Right cardiac atrium (tissue), 5 donors: Measurements from ENCODE around the gene RECQL5. TPM values are rescaled to one million over a fixed set of nuclear protein-coding genes. Genes with fewer than 3 reads are reported as not detected.

ENCODE experiments used
- ATAC-seq, 2 donors: fragments of 200-7000 bp; cut with Tn5 transposase; one replicate each; pipeline versions ENCODE4 v1.8.0 to v1.9.1; 2020; ENCODE audit warnings: moderate library complexity in 2 of 2, mild to moderate bottlenecking in 1 of 2
- DNase-seq, 3 donors: peaks; one replicate each; pipeline ENCODE4 v3.0.0-alpha.2; 2020
- H3K27ac ChIP-seq: one replicate; pipeline ENCODE4 v1.5.1; 2013; ENCODE audit warnings: mild to moderate bottlenecking, low read length, control low read depth, moderate library complexity
- H3K27me3 ChIP-seq: one replicate; pipeline ENCODE4 v1.6.1; 2013; ENCODE audit not compliant: control insufficient read depth, insufficient read depth
- H3K4me1 ChIP-seq: one replicate; pipeline ENCODE4 v1.6.1; 2013; ENCODE audit warnings: low read length; ENCODE audit not compliant: control insufficient read depth, insufficient read depth
- H3K4me3 ChIP-seq: one replicate; pipeline ENCODE4 v1.5.1; 2013; ENCODE audit warnings: low read length, control low read depth
- H3K9me3 ChIP-seq: one replicate; pipeline ENCODE4 v1.6.1; 2013; ENCODE audit warnings: low read length; ENCODE audit not compliant: control insufficient read depth
- WGBS: extraction: QIAGEN DNeasy Blood & Tissue Kit; methylation state at CpG from one replicate; pipeline ENCODE4 v1.1.7; 2013; 5-methylcytosine and 5-hydroxymethylcytosine counted together
- intact Hi-C, 4 donors: fragments of 100-400 bp; cut with DNase I; formaldehyde crosslinking; loops; one replicate each; pipeline versions ENCODE4 v1.11.0 to v1.14.0; 2022 to 2023
- polyA plus RNA-seq: library from polyadenylated mRNA; stranded (reverse); fragments of 200-250 nt; gene quantifications from one replicate; pipeline ENCODE4 v1.2.3, GENCODE V29; 2013
- total RNA-seq, 4 donors: library from RNA; stranded (reverse); fragmentation: NEBNext Ultra II Directional; extraction: Animal tissue kit (Norgen Biotek cat#: 25700); gene quantifications; one replicate each; pipeline ENCODE4 v1.2.1, GENCODE V29; 2021
- donor health status: healthy with polysubstance abuse.
- donor health status: DM: no; HTN: yes; CAD: no.
- donor health status: DM: no; HTN: no; CAD: no.
- donor health status: DM: no; HTN: yes; CAD: no; lungs with severe emphysema.
- donor health status: DM: yes; HTN: yes; CAD: no.

The RECQL5 gene
- total and polyA plus RNA-seq, 5 donors: 7.9 to 19.9 (median 14.1) TPM

GRCh38 chr17:75625813-75626486, 41.0 kb downstream of the RECQL5 start:
- WGBS: 84% methylated on average over 15 of the region's 15 CpGs

GRCh38 chr17:75624714-75625345, 42.1 kb downstream of the RECQL5 start:
- no peaks in the 10 kb centered on the region for H3K27me3 ChIP-seq
- ATAC-seq: no peak
- intact Hi-C loops: no loop called here
- H3K27ac ChIP-seq: no peak overlapping the region
- peak in 2 of 3 donors; percentile 43 to 49 for DNase-seq
- no peaks in the 10 kb centered on the region for H3K4me1 ChIP-seq
- no peak overlapping the region for H3K4me3 ChIP-seq
- 86% methylated on average over 23 of the region's 23 CpGs for WGBS
- no peaks in the 10 kb centered on the region for H3K9me3 ChIP-seq

More at GRCh38 chr17:75625813-75626486, 41.0 kb downstream of the RECQL5 start:
- ATAC-seq (peak; percentile 12), DNase-seq (peak; percentile 10 to 65 (median 58))
- no peak overlapping the region for H3K27ac ChIP-seq
- no peak overlapping the region for H3K4me3 ChIP-seq
- no peaks in the 10 kb centered on the region for H3K9me3 ChIP-seq
- no peaks in the 10 kb centered on the region for H3K4me1 ChIP-seq
- H3K27me3 ChIP-seq: no peaks in the 10 kb centered on the region
- intact Hi-C loops: no loop called here

GRCh38 chr17:75624021-75624420, 42.9 kb downstream of the RECQL5 start:
- H3K4me3 ChIP-seq: no peak overlapping the region
- H3K27ac ChIP-seq: no peak overlapping the region
- H3K9me3 ChIP-seq: no peaks in the 10 kb centered on the region
- no peaks in the 10 kb centered on the region for H3K27me3 ChIP-seq
- H3K4me1 ChIP-seq: no peaks in the 10 kb centered on the region
- ATAC-seq: no peak
- intact Hi-C loops: no loop called here
- WGBS: 88% methylated on average over 12 of the region's 12 CpGs
- DNase-seq: peak in 2 of 3 donors; percentile 44 to 51

- no peak for DNase-seq
- ATAC-seq: no peak
- H3K27ac ChIP-seq: no peak overlapping the region
- 86% methylated on average over 9 of the region's 9 CpGs for WGBS
- no peaks in the 10 kb centered on the region for H3K27me3 ChIP-seq
- H3K4me1 ChIP-seq: no peaks in the 10 kb centered on the region
- intact Hi-C loops: no loop called here
- H3K4me3 ChIP-seq: no peak overlapping the region
- no peaks in the 10 kb centered on the region for H3K9me3 ChIP-seq
These were observed 43.6 kb downstream of the RECQL5 start for GRCh38 chr17:75623386-75623785.

GRCh38 chr17:75622771-75623273, 44.1 kb downstream of the RECQL5 start:
- no peak overlapping the region for H3K27ac ChIP-seq
- H3K4me3 ChIP-seq: no peak overlapping the region
- ATAC-seq (no peak), DNase-seq (peak in 2 of 3 donors; percentile 11 to 39)
- no peaks in the 10 kb centered on the region for H3K9me3 ChIP-seq
- 93% methylated on average over 15 of the region's 15 CpGs for WGBS
- H3K4me1 ChIP-seq: no peaks in the 10 kb centered on the region
- H3K27me3 ChIP-seq: no peaks in the 10 kb centered on the region
- intact Hi-C loops: no loop called here

GRCh38 chr17:75622076-75622475, 44.9 kb downstream of the RECQL5 start:
- Histone ChIP-seq H3K4me1 (no peaks in the 10 kb centered on the region), H3K27ac (no peak overlapping the region), H3K4me3 (no peak overlapping the region), H3K9me3 (no peaks in the 10 kb centered on the region), H3K27me3 (no peaks in the 10 kb centered on the region)
- DNase-seq (peak in 2 of 3 donors; percentile 8 to 28), ATAC-seq (no peak)
- intact Hi-C loops: no loop called here
- WGBS: 81% methylated on average over 8 of the region's 8 CpGs

- Histone ChIP-seq H3K27ac (no peak overlapping the region), H3K9me3 (no peaks in the 10 kb centered on the region), H3K4me1 (no peaks in the 10 kb centered on the region), H3K4me3 (no peak overlapping the region), H3K27me3 (no peaks in the 10 kb centered on the region)
- peak in 1 of 3 donors; percentile 18 for DNase-seq
- WGBS: 86% methylated on average over 4 of the region's 4 CpGs
- ATAC-seq: no peak
- intact Hi-C loops: no loop called here
These were observed 45.5 kb downstream of the RECQL5 start for GRCh38 chr17:75621489-75621888.

- intact Hi-C loops: no loop called here
- H3K4me1 ChIP-seq: no peaks in the 10 kb centered on the region
- 88% methylated on average over 36 of the region's 36 CpGs for WGBS
- DNase-seq (peak in 2 of 3 donors; percentile 55 to 72), ATAC-seq (no peak)
- H3K9me3 ChIP-seq: no peaks in the 10 kb centered on the region
- H3K27me3 ChIP-seq: no peaks in the 10 kb centered on the region
- H3K4me3 ChIP-seq: no peak overlapping the region
- no peak overlapping the region for H3K27ac ChIP-seq
These were observed 47.2 kb downstream of the RECQL5 start for GRCh38 chr17:75619506-75620431.

- H3K4me1 ChIP-seq: no peaks in the 10 kb centered on the region
- DNase-seq (peak in 1 of 3 donors; percentile 37), ATAC-seq (no peak)
- intact Hi-C loops: no loop called here
- no peaks in the 10 kb centered on the region for H3K27me3 ChIP-seq
- no peaks in the 10 kb centered on the region for H3K9me3 ChIP-seq
- no peak overlapping the region for H3K4me3 ChIP-seq
- 94% methylated on average over 11 of the region's 11 CpGs for WGBS
- H3K27ac ChIP-seq: no peak overlapping the region
These were observed 49.3 kb downstream of the RECQL5 start for GRCh38 chr17:75617675-75618074.

GRCh38 chr17:75617218-75617617, 49.7 kb downstream of the RECQL5 start:
- ATAC-seq (no peak), DNase-seq (peak in 2 of 3 donors; percentile 26 to 29)
- Histone ChIP-seq H3K27me3 (no peaks in the 10 kb centered on the region), H3K9me3 (no peaks in the 10 kb centered on the region), H3K4me1 (no peaks in the 10 kb centered on the region), H3K27ac (no peak overlapping the region), H3K4me3 (no peak overlapping the region)
- intact Hi-C loops: no loop called here
- 91% methylated on average over 16 of the region's 16 CpGs for WGBS
